Measurements from ENCODE around the gene MYO5B.

GRCh38 chr18:49933530-49934128 lies 261.3 kb downstream of the MYO5B start:
- TF ChIP-seq, protein P1, sequence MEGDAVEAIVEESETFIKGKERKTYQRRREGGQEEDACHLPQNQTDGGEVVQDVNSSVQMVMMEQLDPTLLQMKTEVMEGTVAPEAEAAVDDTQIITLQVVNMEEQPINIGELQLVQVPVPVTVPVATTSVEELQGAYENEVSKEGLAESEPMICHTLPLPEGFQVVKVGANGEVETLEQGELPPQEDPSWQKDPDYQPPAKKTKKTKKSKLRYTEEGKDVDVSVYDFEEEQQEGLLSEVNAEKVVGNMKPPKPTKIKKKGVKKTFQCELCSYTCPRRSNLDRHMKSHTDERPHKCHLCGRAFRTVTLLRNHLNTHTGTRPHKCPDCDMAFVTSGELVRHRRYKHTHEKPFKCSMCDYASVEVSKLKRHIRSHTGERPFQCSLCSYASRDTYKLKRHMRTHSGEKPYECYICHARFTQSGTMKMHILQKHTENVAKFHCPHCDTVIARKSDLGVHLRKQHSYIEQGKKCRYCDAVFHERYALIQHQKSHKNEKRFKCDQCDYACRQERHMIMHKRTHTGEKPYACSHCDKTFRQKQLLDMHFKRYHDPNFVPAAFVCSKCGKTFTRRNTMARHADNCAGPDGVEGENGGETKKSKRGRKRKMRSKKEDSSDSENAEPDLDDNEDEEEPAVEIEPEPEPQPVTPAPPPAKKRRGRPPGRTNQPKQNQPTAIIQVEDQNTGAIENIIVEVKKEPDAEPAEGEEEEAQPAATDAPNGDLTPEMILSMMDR (IDR thresholded peaks at IDR 0.05): no peak
- TF ChIP-seq POLR2A (IDR thresholded peaks at IDR 0.05): no peak

All from thyroid gland (tissue), 4 donors.